OCI-LY1 (cell line): ENCODE results near the gene MCM10.

Source experiments
- H2AFZ ChIP-seq: fragments of 200-600 bp; sonication (generic), shearing (Covaris generic); 2 replicates; pipeline ENCODE4 v1.6.0; 2014; ENCODE audit warnings: antibody characterized with exemption, mild to moderate bottlenecking, low read length
- H3F3A ChIP-seq: fragments of 200-600 bp; sonication (generic), shearing (Covaris generic); 2 replicates; pipeline ENCODE4 v1.6.0; 2014; ENCODE audit warnings: mild to moderate bottlenecking, antibody characterized with exemption, low read length, moderate library complexity; ENCODE audit not compliant: insufficient read depth
- H3K27ac ChIP-seq: fragments of 200-600 bp; sonication (generic); 2 replicates; pipeline ENCODE4 v1.5.1; 2014; ENCODE audit warnings: low read length, mixed run types, mild to moderate bottlenecking, low read depth; ENCODE audit not compliant: poor library complexity, severe bottlenecking
- H3K27me3 ChIP-seq: fragments of 200-600 bp; sonication (generic); 2 replicates; pipeline ENCODE4 v1.6.0; 2014; ENCODE audit warnings: antibody characterized with exemption, mild to moderate bottlenecking, low read length, moderate library complexity; ENCODE audit not compliant: insufficient read depth
- H3K36me3 ChIP-seq: fragments of 200-600 bp; sonication (generic); 2 replicates; pipeline ENCODE4 v1.6.1; 2014; ENCODE audit warnings: mild to moderate bottlenecking, antibody characterized with exemption, low read length, moderate library complexity, mixed read lengths; ENCODE audit not compliant: insufficient read depth
- H3K4me1 ChIP-seq: fragments of 200-600 bp; sonication (generic); 2 replicates; pipeline ENCODE4 v1.5.1; 2014; ENCODE audit warnings: mild to moderate bottlenecking, low read length, moderate library complexity; ENCODE audit not compliant: insufficient read depth, severe bottlenecking
- H3K4me2 ChIP-seq: fragments of 200-600 bp; sonication (generic), shearing (Covaris generic); 2 replicates; pipeline ENCODE4 v1.6.1; 2014; ENCODE audit warnings: low read length
- H3K4me3 ChIP-seq: fragments of 200-600 bp; sonication (generic); 2 replicates; pipeline ENCODE4 v1.5.1; 2014; ENCODE audit warnings: low read length, low read depth, mild to moderate bottlenecking, mixed read lengths; ENCODE audit not compliant: poor library complexity, severe bottlenecking
- H3K79me2 ChIP-seq: fragments of 200-600 bp; shearing (Covaris generic); 2 replicates; pipeline ENCODE4 v1.6.1; 2016; ENCODE audit warnings: mixed run types, low read length, mixed read lengths; ENCODE audit not compliant: insufficient read depth
- H3K9ac ChIP-seq: fragments of 200-600 bp; sonication (generic), shearing (Covaris generic); 2 replicates; pipeline ENCODE4 v1.6.1; 2014; ENCODE audit warnings: mild to moderate bottlenecking, low read length, mixed read lengths
- H3K9me2 ChIP-seq: fragments of 200-600 bp; sonication (generic), shearing (Covaris generic); 2 replicates; pipeline ENCODE4 v1.6.1; 2014; ENCODE audit warnings: low read depth, mild to moderate bottlenecking, low read length, mixed read lengths
- H3K9me3 ChIP-seq: fragments of 200-600 bp; shearing (Covaris generic); 2 replicates; pipeline ENCODE4 v1.6.1; 2014; ENCODE audit warnings: low read length, mixed read lengths
- H4K20me1 ChIP-seq: fragments of 200-600 bp; sonication (generic), shearing (Covaris generic); 2 replicates; pipeline ENCODE4 v1.6.0; 2016; ENCODE audit warnings: mild to moderate bottlenecking, low read length; ENCODE audit not compliant: insufficient read depth
- EZH2 ChIP-seq: fragments of 200-600 bp; sonication (generic), shearing (Covaris generic); IDR thresholded peaks from 2 replicates; pipeline ENCODE4 v1.8.0; 2017; ENCODE audit warnings: borderline replicate concordance, mixed run types, mild to moderate bottlenecking, antibody characterized with exemption, low read length, moderate library complexity, mixed read lengths
- TF ChIP-seq, protein P1 (sequence below): fragments of 200-600 bp; sonication (generic), shearing (Covaris generic); IDR thresholded peaks from 2 replicates; pipeline ENCODE4 v1.5.1; 2017; ENCODE audit warnings: mild to moderate bottlenecking, antibody characterized with exemption, low read length, moderate library complexity, mixed read lengths

MCM10 gene

DNA sequence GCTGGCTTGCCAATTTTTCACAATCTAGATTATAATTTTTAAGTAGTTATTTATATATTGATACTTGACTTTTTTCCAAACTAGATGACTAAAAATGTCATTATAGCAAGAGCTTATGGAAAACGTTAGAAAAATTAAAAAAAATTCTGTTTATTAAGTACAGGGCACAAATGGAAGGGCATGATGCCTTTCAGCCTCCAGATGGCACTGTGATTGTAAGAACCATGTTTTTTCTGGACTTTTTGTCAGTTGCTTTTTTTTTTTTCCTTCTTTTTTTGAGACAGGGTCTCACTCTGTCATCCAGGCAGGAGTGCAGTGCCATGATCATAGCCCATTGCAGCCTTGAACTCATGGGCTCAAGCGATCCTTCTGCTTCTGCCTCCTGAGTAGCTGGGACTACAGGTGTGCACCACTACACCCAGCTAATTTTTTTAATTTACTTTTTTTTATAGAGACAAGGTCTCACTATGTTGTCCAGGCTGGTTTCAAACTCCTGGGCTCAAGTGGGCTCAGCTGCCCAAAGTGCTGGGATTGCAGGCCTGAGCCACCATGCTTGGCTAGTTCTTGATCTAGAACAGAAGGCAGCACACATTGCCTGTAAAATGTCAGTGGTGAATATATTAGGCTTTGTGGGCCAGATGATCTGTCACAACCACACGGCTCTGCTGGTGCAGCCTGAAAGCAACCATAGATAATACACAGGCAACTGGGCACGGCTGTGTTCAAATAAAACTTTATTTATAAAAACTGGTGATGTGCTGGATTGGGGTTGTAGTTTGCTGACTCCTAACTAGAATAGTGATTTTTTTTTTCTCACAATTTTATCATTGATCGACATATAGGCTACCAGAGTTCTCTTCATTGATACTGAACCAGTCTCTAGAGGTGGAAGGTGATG lies 45.4 kb downstream of the MCM10 start:
- no peaks in the 10 kb centered on the region for H3K4me1 ChIP-seq
- no peaks in the 10 kb centered on the region for H3K9me2 ChIP-seq
- H3K4me2 ChIP-seq: no peak overlapping the region
- no peaks in the 10 kb centered on the region for H3F3A ChIP-seq
- H3K27me3 ChIP-seq: no peaks in the 10 kb centered on the region
- no peak overlapping the region for H3K4me3 ChIP-seq
- no peak overlapping the region for H3K9ac ChIP-seq
- no peaks in the 10 kb centered on the region for H3K79me2 ChIP-seq
- no peak overlapping the region for H2AFZ ChIP-seq
- H4K20me1 ChIP-seq: no peaks in the 10 kb centered on the region
- H3K9me3 ChIP-seq: no peaks in the 10 kb centered on the region
- no peak overlapping the region for H3K27ac ChIP-seq
- no peak for TF ChIP-seq EZH2
- TF ChIP-seq, protein P1, sequence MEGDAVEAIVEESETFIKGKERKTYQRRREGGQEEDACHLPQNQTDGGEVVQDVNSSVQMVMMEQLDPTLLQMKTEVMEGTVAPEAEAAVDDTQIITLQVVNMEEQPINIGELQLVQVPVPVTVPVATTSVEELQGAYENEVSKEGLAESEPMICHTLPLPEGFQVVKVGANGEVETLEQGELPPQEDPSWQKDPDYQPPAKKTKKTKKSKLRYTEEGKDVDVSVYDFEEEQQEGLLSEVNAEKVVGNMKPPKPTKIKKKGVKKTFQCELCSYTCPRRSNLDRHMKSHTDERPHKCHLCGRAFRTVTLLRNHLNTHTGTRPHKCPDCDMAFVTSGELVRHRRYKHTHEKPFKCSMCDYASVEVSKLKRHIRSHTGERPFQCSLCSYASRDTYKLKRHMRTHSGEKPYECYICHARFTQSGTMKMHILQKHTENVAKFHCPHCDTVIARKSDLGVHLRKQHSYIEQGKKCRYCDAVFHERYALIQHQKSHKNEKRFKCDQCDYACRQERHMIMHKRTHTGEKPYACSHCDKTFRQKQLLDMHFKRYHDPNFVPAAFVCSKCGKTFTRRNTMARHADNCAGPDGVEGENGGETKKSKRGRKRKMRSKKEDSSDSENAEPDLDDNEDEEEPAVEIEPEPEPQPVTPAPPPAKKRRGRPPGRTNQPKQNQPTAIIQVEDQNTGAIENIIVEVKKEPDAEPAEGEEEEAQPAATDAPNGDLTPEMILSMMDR: peak; percentile 29; the same call in 1 of the 2 replicates
- H3K36me3 ChIP-seq: peaks cover 73% of the 10 kb centered on the region

DNA sequence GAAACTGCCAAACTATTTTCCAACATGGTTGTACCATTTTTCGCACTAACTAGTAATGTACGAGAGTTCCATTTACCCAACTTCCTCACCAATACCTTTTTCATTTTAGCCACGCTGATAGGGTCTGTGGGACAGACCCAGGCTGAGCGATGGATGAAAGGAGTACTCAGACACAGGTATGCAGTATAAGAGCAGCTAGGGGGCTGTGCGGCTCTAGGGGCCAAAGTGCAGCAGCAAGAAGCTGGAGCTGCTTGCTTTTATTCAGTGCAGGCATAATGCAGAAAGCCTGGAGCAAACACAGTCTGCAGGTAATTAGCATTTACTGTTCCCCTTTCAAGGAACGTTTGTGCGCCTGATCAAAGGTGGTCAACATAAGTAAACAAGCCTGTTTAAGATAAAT lies 51.8 kb downstream of the MCM10 start:
- Histone ChIP-seq H3F3A (no peaks in the 10 kb centered on the region), H2AFZ (no peak overlapping the region), H3K4me1 (no peaks in the 10 kb centered on the region), H3K79me2 (no peaks in the 10 kb centered on the region), H3K4me2 (no peak overlapping the region), H4K20me1 (no peaks in the 10 kb centered on the region), H3K27ac (no peak overlapping the region), H3K4me3 (no peak overlapping the region), H3K9me2 (no peaks in the 10 kb centered on the region), H3K9me3 (no peaks in the 10 kb centered on the region), H3K36me3 (peaks cover 32% of the 10 kb centered on the region), H3K27me3 (no peaks in the 10 kb centered on the region), H3K9ac (no peak overlapping the region)
- TF ChIP-seq, protein P1: no peak
- no peak for TF ChIP-seq EZH2

DNA sequence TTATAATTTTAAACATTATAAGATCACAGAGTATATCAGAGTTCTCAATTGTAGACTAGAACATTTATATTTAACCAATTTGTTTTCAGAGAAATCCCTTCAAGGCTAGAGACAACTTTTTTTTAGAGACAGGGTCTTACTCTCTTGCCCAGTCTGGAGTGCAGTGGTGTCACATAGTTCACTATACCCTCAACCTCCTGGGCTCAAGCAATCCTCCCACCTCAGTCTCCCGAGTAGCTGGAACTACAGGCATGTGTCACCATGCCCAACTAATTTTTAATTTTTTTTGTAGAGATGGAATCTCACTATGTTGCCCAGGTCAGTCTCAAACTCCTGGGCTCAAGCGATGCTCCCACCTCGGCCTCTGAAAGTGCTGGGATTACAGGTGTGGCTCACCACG lies 57.5 kb downstream of the MCM10 start:
- Histone ChIP-seq H3K27me3 (no peaks in the 10 kb centered on the region), H4K20me1 (no peaks in the 10 kb centered on the region), H3F3A (no peaks in the 10 kb centered on the region), H3K4me3 (no peak overlapping the region), H3K9me2 (no peaks in the 10 kb centered on the region), H3K79me2 (no peaks in the 10 kb centered on the region), H3K9me3 (no peaks in the 10 kb centered on the region), H3K4me1 (no peaks in the 10 kb centered on the region), H2AFZ (no peak overlapping the region), H3K36me3 (no peaks in the 10 kb centered on the region), H3K27ac (no peak overlapping the region), H3K9ac (no peak overlapping the region), H3K4me2 (no peak overlapping the region)
- no peak for TF ChIP-seq EZH2
- TF ChIP-seq, protein P1: no peak
